Body of pancreas (tissue), 4 donors: Measurements from ENCODE around the gene FLRT1.

Experiments
- POLR2A ChIP-seq, 3 donors: fragments of 450-650 bp; IDR thresholded peaks; one replicate each; pipeline ENCODE4 v1.6.1; 2016; ENCODE audit warnings: antibody characterized with exemption in 3 of 3, mild to moderate bottlenecking in 2 of 3
- TF ChIP-seq, protein P1 (sequence below), 7 experiments: fragments of 450-650 bp in 4 of 7; fragments of 200-600 bp in 3 of 7; sonication (generic) in 3 of 7; IDR thresholded peaks; one replicate each; pipeline ENCODE4 v1.5.1; 2016 to 2019; ENCODE audit warnings: antibody characterized with exemption in 7 of 7

DNA sequence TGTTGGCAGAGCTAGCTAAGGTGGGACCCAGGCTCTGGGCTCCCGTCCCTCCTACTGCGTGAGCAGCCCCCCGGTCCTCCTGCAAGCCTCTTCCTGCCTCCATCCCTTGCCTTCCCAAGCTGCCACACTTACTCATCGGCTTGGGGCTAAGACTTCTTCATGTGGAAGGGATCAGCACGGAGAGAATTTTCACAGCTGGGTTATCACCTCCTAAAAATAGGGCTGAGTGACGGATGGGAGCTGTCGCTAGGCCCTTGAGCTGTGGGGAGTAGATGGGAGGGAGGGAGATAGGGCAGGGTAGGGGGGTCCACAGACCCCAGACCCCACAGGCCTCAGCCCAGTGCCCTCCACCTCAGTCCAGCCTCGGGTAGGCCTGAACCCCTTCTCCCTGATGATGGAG is 41.0 kb downstream of the FLRT1 start:
- TF ChIP-seq, protein P1, sequence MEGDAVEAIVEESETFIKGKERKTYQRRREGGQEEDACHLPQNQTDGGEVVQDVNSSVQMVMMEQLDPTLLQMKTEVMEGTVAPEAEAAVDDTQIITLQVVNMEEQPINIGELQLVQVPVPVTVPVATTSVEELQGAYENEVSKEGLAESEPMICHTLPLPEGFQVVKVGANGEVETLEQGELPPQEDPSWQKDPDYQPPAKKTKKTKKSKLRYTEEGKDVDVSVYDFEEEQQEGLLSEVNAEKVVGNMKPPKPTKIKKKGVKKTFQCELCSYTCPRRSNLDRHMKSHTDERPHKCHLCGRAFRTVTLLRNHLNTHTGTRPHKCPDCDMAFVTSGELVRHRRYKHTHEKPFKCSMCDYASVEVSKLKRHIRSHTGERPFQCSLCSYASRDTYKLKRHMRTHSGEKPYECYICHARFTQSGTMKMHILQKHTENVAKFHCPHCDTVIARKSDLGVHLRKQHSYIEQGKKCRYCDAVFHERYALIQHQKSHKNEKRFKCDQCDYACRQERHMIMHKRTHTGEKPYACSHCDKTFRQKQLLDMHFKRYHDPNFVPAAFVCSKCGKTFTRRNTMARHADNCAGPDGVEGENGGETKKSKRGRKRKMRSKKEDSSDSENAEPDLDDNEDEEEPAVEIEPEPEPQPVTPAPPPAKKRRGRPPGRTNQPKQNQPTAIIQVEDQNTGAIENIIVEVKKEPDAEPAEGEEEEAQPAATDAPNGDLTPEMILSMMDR (IDR thresholded peaks at IDR 0.05), result no peak
- no peak for TF ChIP-seq POLR2A (IDR thresholded peaks at IDR 0.05)
